Activated T-cell treated with anti-CD3 and anti-CD28 coated beads, Interleukin-2, amount 50 U/mL, for 72 hours (primary cell): ENCODE results near the gene TNNI3. TPM values are rescaled to one million over a fixed set of nuclear protein-coding genes. Genes with fewer than 3 reads are reported as not detected.
"Not testable (repeated sequence)": the region's sequence is repeated elsewhere in the genome, so short reads cannot be mapped to it uniquely, and the experiment has no call there.

Experiments
- ATAC-seq, 2 donors: fragments of 150-1000 bp; cut with Tn5 transposase; replicated peaks in 1 of 2; 2 replicates each; pipeline ENCODE4 v1.10.0; 2021; ENCODE audit warnings: moderate library complexity in 2 of 2, mild to moderate bottlenecking in 1 of 2
- DNase-seq, 2 donors: peaks; one replicate each; pipeline ENCODE4 v3.0.0; 2021 to 2022; ENCODE audit warnings: mixed read lengths in 1 of 2
- H3K27ac Mint-ChIP-seq: one replicate; pipeline ENCODE4 v1.8.0; 2022; ENCODE audit warnings: mild to moderate bottlenecking, moderate library complexity, mixed read lengths
- H3K27me3 Mint-ChIP-seq: one replicate; pipeline ENCODE4 v1.8.0; 2022; ENCODE audit warnings: low read depth, mixed read lengths
- H3K36me3 Mint-ChIP-seq, 2 donors: one replicate each; pipeline ENCODE4 v1.8.0; 2022; ENCODE audit warnings: mixed read lengths in 2 of 2, mild to moderate bottlenecking in 1 of 2; ENCODE audit not compliant: insufficient read depth in 2 of 2
- H3K4me1 Mint-ChIP-seq: one replicate; pipeline ENCODE4 v1.8.0; 2022; ENCODE audit warnings: low read depth, mixed read lengths
- H3K4me3 Mint-ChIP-seq, 2 donors: one replicate each; pipeline ENCODE4 v1.8.0; 2022; ENCODE audit warnings: mild to moderate bottlenecking in 2 of 2, mixed read lengths in 2 of 2, moderate library complexity in 2 of 2
- H3K9me3 Mint-ChIP-seq, 2 donors: one replicate each; pipeline ENCODE4 v1.8.0; 2022; ENCODE audit warnings: mixed read lengths in 2 of 2
- total RNA-seq, 2 donors: library from RNA; stranded (reverse); gene quantifications; one replicate each; pipeline ENCODE4 v1.2.3, GENCODE V29; 2022

The TNNI3 gene
- under 1 TPM in 1 of 2 donors, not detected in 1; 0.91 TPM for total RNA-seq

DNA sequence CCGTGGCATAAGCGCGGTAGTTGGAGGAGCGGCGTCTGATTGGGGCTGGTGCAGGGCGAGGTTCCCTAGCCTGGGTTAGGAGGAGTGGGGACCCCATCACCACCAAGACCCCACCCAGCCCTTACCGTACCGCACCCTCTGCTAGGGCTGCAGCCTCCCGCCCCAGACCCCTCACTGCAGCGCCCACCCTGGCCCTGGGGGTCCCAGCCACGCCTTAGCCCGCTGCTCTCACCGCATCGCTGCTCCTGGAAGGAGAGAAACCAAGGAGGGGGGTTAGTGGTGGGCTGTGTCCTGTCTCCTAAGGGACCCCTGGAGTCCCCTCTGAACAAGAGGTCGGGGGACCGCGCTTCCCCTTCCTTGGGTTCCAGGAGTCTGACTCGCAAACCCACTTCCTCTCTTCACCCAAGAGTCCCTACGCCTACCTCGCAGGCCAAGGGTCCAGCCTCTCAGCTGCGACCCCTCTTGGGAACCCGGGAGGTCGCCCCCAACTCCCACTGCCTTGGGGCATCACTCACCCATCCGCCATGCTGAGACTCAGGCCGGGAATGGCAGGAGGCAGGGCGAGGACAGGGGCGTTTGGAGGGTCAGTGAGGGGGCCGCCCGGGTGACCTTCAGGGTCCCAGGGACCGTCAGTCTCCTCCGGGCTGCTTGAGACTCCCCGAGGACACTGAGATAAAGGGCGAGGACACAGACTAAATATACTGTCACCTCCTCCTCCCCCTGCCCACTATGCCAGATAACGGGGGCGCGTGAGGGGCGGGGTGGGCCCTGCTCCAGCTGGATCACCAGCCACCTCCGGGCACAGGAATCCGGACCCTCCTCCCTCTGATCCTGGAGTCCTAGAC lies at the start of gene TNNI3:
Gene TNNI3, minus strand, starts transcription at position 669 of the 845 bp plus-strand sequence. Its CDS starts 143 bp downstream, at position 526.
- H3K27me3 Mint-ChIP-seq = peaks cover 36% of the 10 kb centered on the region
- ATAC-seq (no peak), DNase-seq (no peak)
- peaks cover 1 to 2% of the 10 kb centered on the region in 2 donors for H3K9me3 Mint-ChIP-seq
- H3K4me1 Mint-ChIP-seq = peaks cover 17% of the 10 kb centered on the region
- H3K27ac Mint-ChIP-seq = no peak within 1 kb of the TSS
- peak within 1 kb of the TSS in 1 of 2 donors; percentile 74 for H3K4me3 Mint-ChIP-seq
- peaks cover 3 to 4% of the 10 kb centered on the region in 2 donors for H3K36me3 Mint-ChIP-seq

GRCh38 chr19:55206664-55207500 lies 49.4 kb upstream of the TNNI3 start:
- Mint-ChIP-seq H3K4me1 (no peaks in the 10 kb centered on the region), H3K9me3 (no peaks in the 10 kb centered on the region), H3K4me3 (peak overlapping the region; percentile 32 to 52), H3K36me3 (peaks cover 0 to 2% of the 10 kb centered on the region in 2 donors), H3K27me3 (peaks cover 39% of the 10 kb centered on the region), H3K27ac (no peak overlapping the region)
- DNase-seq (peak; percentile 56 to 65), ATAC-seq (peak; percentile 90 to 94)

GRCh38 chr19:55202199-55202598 lies 44.7 kb upstream of the TNNI3 start:
- ATAC-seq, DNase-seq, H3K4me3 Mint-ChIP-seq, H3K9me3 Mint-ChIP-seq, H3K36me3 Mint-ChIP-seq, H3K4me1 Mint-ChIP-seq, H3K27ac Mint-ChIP-seq: not testable (repeated sequence)
- H3K27me3 Mint-ChIP-seq = peaks cover 28% of the 10 kb centered on the region

DNA sequence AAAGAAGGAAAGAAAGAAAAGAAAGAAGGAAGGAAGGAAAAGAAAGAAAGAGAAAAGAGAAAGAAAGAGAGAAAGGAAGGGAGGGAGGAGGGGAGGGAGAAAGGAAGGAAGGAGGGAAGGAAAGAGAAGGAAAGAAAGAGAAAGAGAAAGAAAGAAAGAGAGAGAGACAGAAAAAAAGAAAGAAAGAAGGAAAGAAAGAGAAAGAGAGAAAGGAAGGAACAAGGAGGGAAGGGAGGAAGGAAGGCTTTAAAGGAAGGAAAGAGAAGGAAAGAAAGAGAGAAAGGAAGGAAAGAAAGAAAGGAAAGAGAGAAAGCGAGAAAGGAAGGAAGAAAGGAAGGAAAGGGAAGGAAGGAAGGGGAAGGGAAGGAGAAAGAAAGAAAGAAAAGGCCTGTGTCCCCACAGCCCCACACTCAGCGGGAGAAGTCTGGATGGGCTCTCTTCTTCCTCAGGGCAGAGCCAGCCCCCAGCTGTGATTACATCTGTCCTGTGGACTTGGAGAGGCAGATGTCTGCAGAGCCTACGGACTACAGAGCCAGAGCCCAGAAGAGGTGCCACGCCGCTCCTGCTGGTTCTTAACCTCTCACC lies 42.2 kb upstream of the TNNI3 start:
- DNase-seq = no peak
- Mint-ChIP-seq H3K36me3 (no peaks in the 10 kb centered on the region), H3K4me3 (no peak overlapping the region), H3K9me3 (no peaks in the 10 kb centered on the region), H3K4me1 (no peaks in the 10 kb centered on the region), H3K27me3 (peaks cover 8% of the 10 kb centered on the region), H3K27ac (no peak overlapping the region)
- no peak for ATAC-seq

DNA sequence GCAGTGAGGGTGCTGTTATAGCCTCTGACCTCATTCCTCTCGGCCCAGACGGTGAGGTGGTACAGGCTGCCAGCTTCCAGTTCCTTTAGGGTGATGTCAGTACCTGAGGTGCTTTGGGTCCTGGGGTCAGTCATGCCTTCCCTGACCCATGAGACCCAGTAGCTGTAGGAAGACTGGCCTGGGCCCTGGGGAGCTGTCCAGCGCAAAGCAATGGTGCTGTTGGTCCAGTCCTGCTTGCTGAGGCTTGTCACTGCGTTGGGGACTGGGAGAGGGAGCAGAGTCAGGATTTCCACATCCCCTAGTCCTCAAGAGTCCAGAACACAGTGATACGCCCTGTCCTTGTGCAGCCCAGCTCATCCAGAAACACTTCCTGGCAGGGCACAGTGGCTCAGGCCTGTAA lies 41.1 kb upstream of the TNNI3 start:
- Mint-ChIP-seq H3K4me3 (no peak overlapping the region), H3K4me1 (no peaks in the 10 kb centered on the region), H3K27me3 (peaks cover 5% of the 10 kb centered on the region), H3K27ac (no peak overlapping the region), H3K9me3 (no peaks in the 10 kb centered on the region), H3K36me3 (no peaks in the 10 kb centered on the region)
- ATAC-seq (no peak), DNase-seq (no peak)

DNA sequence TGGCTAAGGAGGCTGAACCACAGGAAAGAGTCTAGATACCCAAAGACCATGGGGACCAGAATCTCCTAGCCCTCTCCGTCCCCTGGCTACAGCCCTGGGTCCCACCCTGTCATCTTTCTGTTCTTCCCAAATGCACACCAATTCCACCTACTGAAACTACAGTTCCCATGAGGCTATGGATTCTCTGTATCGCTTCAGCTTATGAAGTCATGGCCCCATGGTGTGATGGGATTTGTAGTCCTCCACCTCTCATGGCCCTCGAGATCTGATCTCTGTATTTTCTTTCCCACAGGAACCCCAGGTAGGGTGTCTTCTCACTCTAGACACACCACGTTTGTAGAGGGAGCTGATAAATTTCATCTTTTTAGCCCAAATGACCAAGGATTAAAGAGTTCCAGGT lies 40.0 kb upstream of the TNNI3 start:
- H3K4me1 Mint-ChIP-seq = no peaks in the 10 kb centered on the region
- DNase-seq (no peak), ATAC-seq (no peak)
- H3K36me3 Mint-ChIP-seq = no peaks in the 10 kb centered on the region
- no peak overlapping the region for H3K4me3 Mint-ChIP-seq
- peaks cover 5% of the 10 kb centered on the region for H3K27me3 Mint-ChIP-seq
- H3K9me3 Mint-ChIP-seq = no peaks in the 10 kb centered on the region
- H3K27ac Mint-ChIP-seq = no peak overlapping the region

GRCh38 chr19:55196803-55197202 lies 39.3 kb upstream of the TNNI3 start:
- DNase-seq (no peak), ATAC-seq (no peak)
- H3K9me3 Mint-ChIP-seq = no peaks in the 10 kb centered on the region
- H3K36me3 Mint-ChIP-seq = no peaks in the 10 kb centered on the region
- H3K27me3 Mint-ChIP-seq = peaks cover 5% of the 10 kb centered on the region
- no peak overlapping the region for H3K27ac Mint-ChIP-seq
- no peak overlapping the region for H3K4me3 Mint-ChIP-seq
- H3K4me1 Mint-ChIP-seq = no peaks in the 10 kb centered on the region

GRCh38 chr19:55193481-55193880 lies 35.9 kb upstream of the TNNI3 start:
- DNase-seq (no peak), ATAC-seq (no peak)
- Mint-ChIP-seq H3K9me3 (no peaks in the 10 kb centered on the region), H3K27me3 (peaks cover 6% of the 10 kb centered on the region), H3K4me1 (peaks cover 11% of the 10 kb centered on the region), H3K4me3 (no peak overlapping the region), H3K27ac (no peak overlapping the region), H3K36me3 (no peaks in the 10 kb centered on the region)

GRCh38 chr19:55189403-55189835 lies 31.9 kb upstream of the TNNI3 start:
- Mint-ChIP-seq H3K27ac (no peak overlapping the region), H3K4me3 (no peak overlapping the region), H3K4me1 (peaks cover 12% of the 10 kb centered on the region), H3K27me3 (peaks cover 6% of the 10 kb centered on the region), H3K36me3 (no peaks in the 10 kb centered on the region), H3K9me3 (no peaks in the 10 kb centered on the region)
- DNase-seq (no peak), ATAC-seq (no peak)

GRCh38 chr19:55188625-55189024 lies 31.1 kb upstream of the TNNI3 start:
- DNase-seq (no peak), ATAC-seq (no peak)
- Mint-ChIP-seq H3K4me1 (peaks cover 12% of the 10 kb centered on the region), H3K36me3 (no peaks in the 10 kb centered on the region), H3K27ac (no peak overlapping the region), H3K27me3 (peaks cover 6% of the 10 kb centered on the region), H3K4me3 (peak overlapping the region in 1 of 2 donors; percentile 42), H3K9me3 (no peaks in the 10 kb centered on the region)

DNA sequence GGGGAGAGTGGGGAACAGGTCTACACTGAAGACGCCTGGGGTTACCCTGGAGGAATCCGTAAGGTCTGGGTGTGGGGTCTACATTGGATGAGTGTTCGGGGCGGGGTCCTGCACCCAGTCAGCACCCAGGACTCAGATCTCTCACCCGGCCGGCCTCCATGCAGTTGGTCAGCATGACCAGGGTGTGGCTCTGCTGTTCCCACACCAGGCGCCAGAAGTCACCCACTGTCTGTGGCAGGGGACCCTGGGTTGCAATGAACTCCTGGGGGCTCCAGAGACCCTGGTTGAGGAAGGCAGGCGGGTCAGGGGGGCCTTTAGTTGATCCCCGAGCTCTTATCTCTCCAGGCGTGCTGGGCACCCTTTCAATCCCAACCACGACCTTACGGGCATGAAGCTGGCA lies 28.5 kb upstream of the TNNI3 start:
- Mint-ChIP-seq H3K27me3 (peaks cover 20% of the 10 kb centered on the region), H3K36me3 (no peaks in the 10 kb centered on the region), H3K4me3 (no peak overlapping the region), H3K27ac (no peak overlapping the region), H3K4me1 (peaks cover 12% of the 10 kb centered on the region), H3K9me3 (no peaks in the 10 kb centered on the region)
- ATAC-seq = no peak
- DNase-seq = no peak

- no peaks in the 10 kb centered on the region for H3K36me3 Mint-ChIP-seq
- no peaks in the 10 kb centered on the region for H3K9me3 Mint-ChIP-seq
- ATAC-seq (no peak), DNase-seq (no peak)
- no peak overlapping the region for H3K4me3 Mint-ChIP-seq
- H3K4me1 Mint-ChIP-seq = peaks cover 19% of the 10 kb centered on the region
- H3K27me3 Mint-ChIP-seq = peaks cover 49% of the 10 kb centered on the region
- H3K27ac Mint-ChIP-seq = no peak overlapping the region
Measured at GRCh38 chr19:55181740-55182139, 24.2 kb upstream of the TNNI3 start.
